ENCODE data around the gene PTAR1. TPM values are rescaled to one million over a fixed set of nuclear protein-coding genes. Genes with fewer than 3 reads are reported as not detected.

Gene PTAR1
- total and polyA plus RNA-seq, 2 donors from 2014 or later = 7.7 to 61.4 TPM

GRCh38 chr9:69697475-69697874 is 62.3 kb downstream of the PTAR1 start:
- TF ChIP-seq CTCF (IDR thresholded peaks at IDR 0.05; ENCODE audit: borderline replicate concordance, extremely low read depth, insufficient read depth) = no peak
- no peaks in the 10 kb centered on the region for H3K36me3 ChIP-seq (ENCODE audit: control insufficient read depth in 2 of 3, insufficient read depth in 3 of 3, low read length in 3 of 3)
- no peak overlapping the region for H3K9ac ChIP-seq (ENCODE audit: low read length in 3 of 3)
- H3K4me3 ChIP-seq (ENCODE audit: low read length in 3 of 3) = no peak overlapping the region
- H3K27ac ChIP-seq (ENCODE audit: low read depth in 2 of 2, low read length in 2 of 2) = no peak overlapping the region
- peaks cover 0 to 16% (median 2%) of the 10 kb centered on the region in 3 donors for H3K9me3 ChIP-seq (ENCODE audit: control insufficient read depth in 2 of 3, insufficient read depth in 1 of 3, low read length in 3 of 3)
- H3K27me3 ChIP-seq (ENCODE audit: control insufficient read depth, insufficient read depth, low read length) = no peaks in the 10 kb centered on the region
- no peak for FAIRE-seq
- DNase-seq = no peak
- no peaks in the 10 kb centered on the region for H3K4me1 ChIP-seq (ENCODE audit: control insufficient read depth in 2 of 3, insufficient read depth in 2 of 3, low read depth in 1 of 3, low read length in 3 of 3)
- intact Hi-C loops (cut with DNase I) = no loop called here

GRCh38 chr9:69696802-69697201 is 63.0 kb downstream of the PTAR1 start:
- Histone ChIP-seq H3K27ac (ENCODE audit: low read depth in 2 of 2, low read length in 2 of 2) (no peak overlapping the region), H3K9ac (ENCODE audit: low read length in 3 of 3) (no peak overlapping the region), H3K4me1 (ENCODE audit: control insufficient read depth in 2 of 3, insufficient read depth in 2 of 3, low read depth in 1 of 3, low read length in 3 of 3) (no peaks in the 10 kb centered on the region), H3K27me3 (ENCODE audit: control insufficient read depth, insufficient read depth, low read length) (no peaks in the 10 kb centered on the region), H3K36me3 (ENCODE audit: control insufficient read depth in 2 of 3, insufficient read depth in 3 of 3, low read length in 3 of 3) (no peaks in the 10 kb centered on the region), H3K9me3 (ENCODE audit: control insufficient read depth in 2 of 3, insufficient read depth in 1 of 3, low read length in 3 of 3) (peaks cover 0 to 16% (median 2%) of the 10 kb centered on the region in 3 donors), H3K4me3 (ENCODE audit: low read length in 3 of 3) (no peak overlapping the region)
- TF ChIP-seq CTCF (IDR thresholded peaks at IDR 0.05; ENCODE audit: borderline replicate concordance, extremely low read depth, insufficient read depth) = no peak
- DNase-seq (no peak), FAIRE-seq (no peak)
- intact Hi-C loops (cut with DNase I) = no loop called here

- no peak for FAIRE-seq
- intact Hi-C loops (cut with DNase I) = no loop called here
Observed at GRCh38 chr9:69689991-69690538, 69.7 kb downstream of the PTAR1 start.

More at GRCh38 chr9:69689991-69690538, 69.7 kb downstream of the PTAR1 start:
- Histone ChIP-seq H3K4me1 (ENCODE audit: control insufficient read depth in 2 of 3, insufficient read depth in 2 of 3, low read depth in 1 of 3, low read length in 3 of 3) (no peaks in the 10 kb centered on the region), H3K36me3 (ENCODE audit: control insufficient read depth in 2 of 3, insufficient read depth in 3 of 3, low read length in 3 of 3) (no peaks in the 10 kb centered on the region), H3K9ac (ENCODE audit: low read length in 3 of 3) (no peak overlapping the region), H3K27ac (ENCODE audit: low read depth in 2 of 2, low read length in 2 of 2) (no peak overlapping the region), H3K9me3 (ENCODE audit: control insufficient read depth in 2 of 3, insufficient read depth in 1 of 3, low read length in 3 of 3) (no peaks in the 10 kb centered on the region), H3K4me3 (ENCODE audit: low read length in 3 of 3) (no peak overlapping the region), H3K27me3 (ENCODE audit: control insufficient read depth, insufficient read depth, low read length) (no peaks in the 10 kb centered on the region)
- DNase-seq = no peak
- TF ChIP-seq CTCF (IDR thresholded peaks at IDR 0.05; ENCODE audit: borderline replicate concordance, extremely low read depth, insufficient read depth) = no peak
